Lower leg skin (tissue), 3 donors: ENCODE data around the gene TMEM134.

Source experiments
- POLR2A ChIP-seq, 2 donors: fragments of 450-650 bp; IDR thresholded peaks; one replicate each; pipeline ENCODE4 v1.6.1; 2016 to 2017; ENCODE audit warnings: antibody characterized with exemption in 2 of 2, mild to moderate bottlenecking in 1 of 2, moderate library complexity in 1 of 2
- TF ChIP-seq, protein P1 (sequence below), 3 donors: fragments of 450-650 bp; IDR thresholded peaks; one replicate each; pipeline ENCODE4 v1.5.1; 2016; ENCODE audit warnings: antibody characterized with exemption in 3 of 3, mild to moderate bottlenecking in 3 of 3, moderate library complexity in 2 of 3

DNA sequence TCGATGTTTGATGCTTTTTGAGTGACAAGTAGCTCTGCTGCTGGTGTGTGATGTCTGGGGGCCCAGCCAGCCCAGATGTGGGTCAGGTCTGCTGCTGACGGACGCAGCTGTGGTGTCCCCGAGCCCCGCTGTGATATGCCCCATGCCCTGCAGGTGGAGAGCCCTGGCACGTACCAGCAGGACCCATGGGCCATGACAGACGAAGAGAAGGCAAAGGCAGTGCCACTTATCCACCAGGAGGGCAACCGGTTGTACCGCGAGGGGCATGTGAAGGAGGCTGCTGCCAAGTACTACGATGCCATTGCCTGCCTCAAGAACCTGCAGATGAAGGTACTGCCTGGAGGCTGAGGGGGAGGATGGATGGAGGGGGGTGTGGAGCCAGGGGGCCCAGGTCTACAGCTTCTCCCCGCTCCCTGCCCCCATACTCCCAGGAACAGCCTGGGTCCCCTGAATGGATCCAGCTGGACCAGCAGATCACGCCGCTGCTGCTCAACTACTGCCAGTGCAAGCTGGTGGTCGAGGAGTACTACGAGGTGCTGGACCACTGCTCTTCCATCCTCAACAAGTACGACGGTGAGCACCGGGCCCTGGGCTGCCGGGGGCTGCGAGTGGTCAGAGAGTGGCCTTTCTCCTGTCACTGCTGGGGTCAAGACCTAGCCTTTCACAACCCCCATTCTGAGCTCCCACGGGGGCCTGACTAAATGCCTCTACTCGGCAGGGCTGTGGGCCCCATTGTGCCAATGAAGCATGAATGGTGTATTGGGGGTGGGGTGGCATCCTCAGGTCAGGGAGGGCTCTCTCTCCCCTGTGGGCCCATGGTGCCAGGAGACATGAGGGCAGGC is 21.1 kb upstream of the TMEM134 start:
- TF ChIP-seq, protein P1, sequence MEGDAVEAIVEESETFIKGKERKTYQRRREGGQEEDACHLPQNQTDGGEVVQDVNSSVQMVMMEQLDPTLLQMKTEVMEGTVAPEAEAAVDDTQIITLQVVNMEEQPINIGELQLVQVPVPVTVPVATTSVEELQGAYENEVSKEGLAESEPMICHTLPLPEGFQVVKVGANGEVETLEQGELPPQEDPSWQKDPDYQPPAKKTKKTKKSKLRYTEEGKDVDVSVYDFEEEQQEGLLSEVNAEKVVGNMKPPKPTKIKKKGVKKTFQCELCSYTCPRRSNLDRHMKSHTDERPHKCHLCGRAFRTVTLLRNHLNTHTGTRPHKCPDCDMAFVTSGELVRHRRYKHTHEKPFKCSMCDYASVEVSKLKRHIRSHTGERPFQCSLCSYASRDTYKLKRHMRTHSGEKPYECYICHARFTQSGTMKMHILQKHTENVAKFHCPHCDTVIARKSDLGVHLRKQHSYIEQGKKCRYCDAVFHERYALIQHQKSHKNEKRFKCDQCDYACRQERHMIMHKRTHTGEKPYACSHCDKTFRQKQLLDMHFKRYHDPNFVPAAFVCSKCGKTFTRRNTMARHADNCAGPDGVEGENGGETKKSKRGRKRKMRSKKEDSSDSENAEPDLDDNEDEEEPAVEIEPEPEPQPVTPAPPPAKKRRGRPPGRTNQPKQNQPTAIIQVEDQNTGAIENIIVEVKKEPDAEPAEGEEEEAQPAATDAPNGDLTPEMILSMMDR (IDR thresholded peaks at IDR 0.05): no peak
- no peak for TF ChIP-seq POLR2A (IDR thresholded peaks at IDR 0.05)
